Astrocyte (in vitro differentiated cells and primary cell): ENCODE data around the gene CPA2.

ENCODE experiments used
- EZH2 ChIP-seq: IDR thresholded peaks from 2 replicates; pipeline ENCODE4 v1.6.1; 2012; ENCODE audit warnings: mild to moderate bottlenecking, low read length, inconsistent platforms; ENCODE audit not compliant: insufficient read depth
- TF ChIP-seq, protein P1 (sequence below): IDR thresholded peaks from 2 replicates; pipeline ENCODE4 v1.5.1; 2011; ENCODE audit warnings: low read depth, mild to moderate bottlenecking, inconsistent platforms, low read length, moderate library complexity; ENCODE audit not compliant: insufficient read depth

DNA sequence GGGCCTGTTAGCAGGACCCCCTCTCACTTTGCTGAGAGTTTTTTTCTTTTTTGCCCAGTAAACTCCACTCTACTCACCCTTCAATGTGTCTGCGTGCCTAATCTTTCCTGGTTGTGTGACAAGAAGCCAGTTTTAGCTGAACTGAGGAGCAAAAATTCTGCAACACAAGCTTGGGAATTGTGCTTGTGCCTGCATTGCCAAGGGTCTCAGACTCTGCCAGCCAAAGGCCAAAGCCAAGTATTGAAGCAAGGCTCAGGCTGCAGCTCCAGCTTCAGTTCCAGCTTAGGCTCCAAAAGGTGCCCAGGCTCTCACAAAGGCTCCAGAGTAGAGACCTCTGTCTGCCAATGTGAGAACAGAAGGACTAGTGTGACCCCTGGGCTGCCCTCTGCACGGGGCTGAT is 4.2 kb upstream of the CPA2 start:
- TF ChIP-seq, protein P1, sequence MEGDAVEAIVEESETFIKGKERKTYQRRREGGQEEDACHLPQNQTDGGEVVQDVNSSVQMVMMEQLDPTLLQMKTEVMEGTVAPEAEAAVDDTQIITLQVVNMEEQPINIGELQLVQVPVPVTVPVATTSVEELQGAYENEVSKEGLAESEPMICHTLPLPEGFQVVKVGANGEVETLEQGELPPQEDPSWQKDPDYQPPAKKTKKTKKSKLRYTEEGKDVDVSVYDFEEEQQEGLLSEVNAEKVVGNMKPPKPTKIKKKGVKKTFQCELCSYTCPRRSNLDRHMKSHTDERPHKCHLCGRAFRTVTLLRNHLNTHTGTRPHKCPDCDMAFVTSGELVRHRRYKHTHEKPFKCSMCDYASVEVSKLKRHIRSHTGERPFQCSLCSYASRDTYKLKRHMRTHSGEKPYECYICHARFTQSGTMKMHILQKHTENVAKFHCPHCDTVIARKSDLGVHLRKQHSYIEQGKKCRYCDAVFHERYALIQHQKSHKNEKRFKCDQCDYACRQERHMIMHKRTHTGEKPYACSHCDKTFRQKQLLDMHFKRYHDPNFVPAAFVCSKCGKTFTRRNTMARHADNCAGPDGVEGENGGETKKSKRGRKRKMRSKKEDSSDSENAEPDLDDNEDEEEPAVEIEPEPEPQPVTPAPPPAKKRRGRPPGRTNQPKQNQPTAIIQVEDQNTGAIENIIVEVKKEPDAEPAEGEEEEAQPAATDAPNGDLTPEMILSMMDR, result no peak
- no peak for TF ChIP-seq EZH2
